Thyroid gland (tissue), 4 donors: ENCODE measurements around the gene SH3RF2.

Experiments used
- CTCF ChIP-seq, 6 experiments: fragments of 200-600 bp in 3 of 6; fragments of 450-650 bp in 3 of 6; sonication (generic) in 3 of 6; IDR thresholded peaks; one replicate each; pipeline ENCODE4 v1.5.1; 2016 to 2019; ENCODE audit warnings: antibody characterized with exemption in 6 of 6, mild to moderate bottlenecking in 2 of 6, inconsistent platforms in 1 of 6, moderate library complexity in 1 of 6
- POLR2A ChIP-seq, 2 donors: fragments of 450-650 bp; IDR thresholded peaks; one replicate each; pipeline ENCODE4 v1.6.1; 2017; ENCODE audit warnings: antibody characterized with exemption in 2 of 2, mild to moderate bottlenecking in 2 of 2, moderate library complexity in 1 of 2

GRCh38 chr5:146000072-146000471 lies 63.7 kb downstream of the SH3RF2 start:
- TF ChIP-seq CTCF (IDR thresholded peaks at IDR 0.05) (no peak), POLR2A (IDR thresholded peaks at IDR 0.05) (no peak)
